GM19395 (cell line): ENCODE measurements around the gene CBR3.

Source experiments
- ATAC-seq: cut with Tn5 transposase; IDR thresholded peaks from one replicate; pipeline ENCODE4 v1.9.1; 2021; ENCODE audit warnings: mild to moderate bottlenecking, moderate library complexity; ENCODE audit not compliant: unreplicated experiment

The CBR3 gene

GRCh38 chr21:36179145-36179544 is 44.3 kb downstream of the CBR3 start:
- no peak for ATAC-seq

- ATAC-seq = no peak
These were observed 46.1 kb downstream of the CBR3 start for GRCh38 chr21:36180963-36181362.

- ATAC-seq = no peak
These were observed 48.4 kb downstream of the CBR3 start for GRCh38 chr21:36183144-36183795.

GRCh38 chr21:36184545-36184944 is 49.7 kb downstream of the CBR3 start:
- ATAC-seq = no peak

GRCh38 chr21:36185523-36185922 is 50.6 kb downstream of the CBR3 start:
- ATAC-seq = no peak

GRCh38 chr21:36186081-36186480 is 51.2 kb downstream of the CBR3 start:
- no peak for ATAC-seq

- no peak for ATAC-seq
These were observed 51.9 kb downstream of the CBR3 start for GRCh38 chr21:36186506-36187399.

- no peak for ATAC-seq
These were observed 53.3 kb downstream of the CBR3 start for GRCh38 chr21:36188081-36188681.

- ATAC-seq = no peak
These were observed 54.1 kb downstream of the CBR3 start for GRCh38 chr21:36188937-36189336.

GRCh38 chr21:36190736-36191135 is 55.9 kb downstream of the CBR3 start:
- no peak for ATAC-seq

- no peak for ATAC-seq
These were observed 58.3 kb downstream of the CBR3 start for GRCh38 chr21:36193200-36193599.

GRCh38 chr21:36194024-36194423 is 59.1 kb downstream of the CBR3 start:
- ATAC-seq = no peak

- no peak for ATAC-seq
These were observed 60.7 kb downstream of the CBR3 start for GRCh38 chr21:36195613-36196012.
